HL-60 (cell line): ENCODE data around the gene UST.

ENCODE experiments used
- GABPA ChIP-seq: IDR thresholded peaks from 2 replicates; pipeline ENCODE4 v1.6.1; 2012; ENCODE audit warnings: low read depth
- SPI1 ChIP-seq: IDR thresholded peaks from 2 replicates; pipeline ENCODE4 v1.6.1; 2012; ENCODE audit warnings: low read depth, mild to moderate bottlenecking, borderline replicate concordance
- TF ChIP-seq, protein P1 (sequence below): IDR thresholded peaks from one replicate; pipeline ENCODE4 v1.5.1; 2011; ENCODE audit warnings: low read length, control low read depth, inconsistent platforms; ENCODE audit not compliant: insufficient read depth

DNA sequence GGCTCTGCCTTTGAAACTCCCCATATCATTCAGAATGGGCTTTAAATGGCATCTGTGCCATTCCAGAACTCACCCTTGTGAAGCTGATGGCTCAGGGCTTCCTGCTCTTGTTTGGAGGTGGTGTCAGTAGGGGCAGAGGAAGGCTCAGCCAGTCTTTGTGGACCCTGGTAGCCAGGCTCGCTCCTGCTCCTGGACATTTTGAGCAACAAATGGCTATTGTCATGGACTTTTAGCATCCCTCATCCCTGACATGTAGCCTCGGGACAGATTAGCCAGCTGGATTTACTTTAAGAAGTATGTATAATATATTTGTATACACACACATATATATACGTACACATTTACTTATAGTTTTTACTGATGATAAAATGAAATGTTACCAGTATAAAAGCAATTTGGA lies 104.1 kb downstream of the UST start:
- TF ChIP-seq, protein P1, sequence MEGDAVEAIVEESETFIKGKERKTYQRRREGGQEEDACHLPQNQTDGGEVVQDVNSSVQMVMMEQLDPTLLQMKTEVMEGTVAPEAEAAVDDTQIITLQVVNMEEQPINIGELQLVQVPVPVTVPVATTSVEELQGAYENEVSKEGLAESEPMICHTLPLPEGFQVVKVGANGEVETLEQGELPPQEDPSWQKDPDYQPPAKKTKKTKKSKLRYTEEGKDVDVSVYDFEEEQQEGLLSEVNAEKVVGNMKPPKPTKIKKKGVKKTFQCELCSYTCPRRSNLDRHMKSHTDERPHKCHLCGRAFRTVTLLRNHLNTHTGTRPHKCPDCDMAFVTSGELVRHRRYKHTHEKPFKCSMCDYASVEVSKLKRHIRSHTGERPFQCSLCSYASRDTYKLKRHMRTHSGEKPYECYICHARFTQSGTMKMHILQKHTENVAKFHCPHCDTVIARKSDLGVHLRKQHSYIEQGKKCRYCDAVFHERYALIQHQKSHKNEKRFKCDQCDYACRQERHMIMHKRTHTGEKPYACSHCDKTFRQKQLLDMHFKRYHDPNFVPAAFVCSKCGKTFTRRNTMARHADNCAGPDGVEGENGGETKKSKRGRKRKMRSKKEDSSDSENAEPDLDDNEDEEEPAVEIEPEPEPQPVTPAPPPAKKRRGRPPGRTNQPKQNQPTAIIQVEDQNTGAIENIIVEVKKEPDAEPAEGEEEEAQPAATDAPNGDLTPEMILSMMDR, result no peak
- TF ChIP-seq SPI1, result no peak
- no peak for TF ChIP-seq GABPA
